Osteocyte (in vitro differentiated cells): Measurements from ENCODE around the gene OR10G2. TPM values are rescaled to one million over a fixed set of nuclear protein-coding genes. Genes with fewer than 3 reads are reported as not detected.
"Not testable (repeated sequence)": the region's sequence is repeated elsewhere in the genome, so short reads cannot be mapped to it uniquely, and the experiment has no call there.

Experiments
- DNase-seq: peaks from one replicate; pipeline ENCODE4 v3.0.0; 2021; ENCODE audit warnings: mixed read lengths; ENCODE audit not compliant: unreplicated experiment; ENCODE audit errors: extremely low spot score
- H3K27ac Mint-ChIP-seq: one replicate; pipeline ENCODE4 v1.8.0; 2021; ENCODE audit warnings: mild to moderate bottlenecking, mixed read lengths; ENCODE audit not compliant: unreplicated experiment
- H3K27me3 Mint-ChIP-seq: one replicate; pipeline ENCODE4 v1.8.0; 2021; ENCODE audit warnings: mixed read lengths; ENCODE audit not compliant: unreplicated experiment
- H3K36me3 Mint-ChIP-seq: one replicate; pipeline ENCODE4 v1.8.0; 2021; ENCODE audit warnings: mixed read lengths; ENCODE audit not compliant: unreplicated experiment
- H3K4me1 Mint-ChIP-seq: one replicate; pipeline ENCODE4 v1.8.0; 2021; ENCODE audit warnings: mixed read lengths; ENCODE audit not compliant: unreplicated experiment
- H3K4me3 Mint-ChIP-seq: one replicate; pipeline ENCODE4 v1.8.0; 2021; ENCODE audit warnings: mild to moderate bottlenecking, moderate library complexity, mixed read lengths; ENCODE audit not compliant: unreplicated experiment
- H3K9me3 Mint-ChIP-seq: one replicate; pipeline ENCODE4 v1.8.0; 2021; ENCODE audit warnings: mixed read lengths; ENCODE audit not compliant: unreplicated experiment
- CTCF ChIP-seq: fragments of 200-600 bp; sonication (generic); IDR thresholded peaks from 2 replicates; pipeline ENCODE4 v1.5.0; 2021; ENCODE audit warnings: antibody characterized with exemption, mild to moderate bottlenecking, moderate library complexity
- total RNA-seq: library from RNA; stranded (reverse); gene quantifications from 2 replicates; pipeline ENCODE4 v1.2.1, GENCODE V29; 2021

Gene OR10G2
- total RNA-seq, 1 donor from 2014 or later: not detected

GRCh38 chr14:21631084-21631483 lies 3.7 kb downstream of the OR10G2 start:
- no peak overlapping the region for H3K4me3 Mint-ChIP-seq
- no peaks in the 10 kb centered on the region for H3K9me3 Mint-ChIP-seq
- no peak for TF ChIP-seq CTCF
- H3K36me3 Mint-ChIP-seq: no peaks in the 10 kb centered on the region
- H3K27ac Mint-ChIP-seq: no peak overlapping the region
- H3K27me3 Mint-ChIP-seq: no peaks in the 10 kb centered on the region
- H3K4me1 Mint-ChIP-seq: no peaks in the 10 kb centered on the region
- DNase-seq: no peak

GRCh38 chr14:21630503-21630902 lies 4.2 kb downstream of the OR10G2 start:
- H3K4me3 Mint-ChIP-seq, H3K9me3 Mint-ChIP-seq, H3K27ac Mint-ChIP-seq, H3K4me1 Mint-ChIP-seq, H3K36me3 Mint-ChIP-seq, DNase-seq, H3K27me3 Mint-ChIP-seq: not testable (repeated sequence)

GRCh38 chr14:21626491-21627230 lies 8.1 kb downstream of the OR10G2 start:
- Mint-ChIP-seq H3K4me1 (no peaks in the 10 kb centered on the region), H3K9me3 (no peaks in the 10 kb centered on the region), H3K4me3 (no peak overlapping the region), H3K36me3 (no peaks in the 10 kb centered on the region), H3K27ac (no peak overlapping the region), H3K27me3 (peaks cover 10% of the 10 kb centered on the region)
- DNase-seq: no peak
- no peak for TF ChIP-seq CTCF

GRCh38 chr14:21617614-21618013 lies 17.1 kb downstream of the OR10G2 start:
- no peak overlapping the region for H3K4me3 Mint-ChIP-seq
- H3K9me3 Mint-ChIP-seq: no peaks in the 10 kb centered on the region
- H3K27me3 Mint-ChIP-seq: peaks cover 12% of the 10 kb centered on the region
- no peak for DNase-seq
- H3K27ac Mint-ChIP-seq: no peak overlapping the region
- no peaks in the 10 kb centered on the region for H3K36me3 Mint-ChIP-seq
- no peak for TF ChIP-seq CTCF
- H3K4me1 Mint-ChIP-seq: no peaks in the 10 kb centered on the region

DNA sequence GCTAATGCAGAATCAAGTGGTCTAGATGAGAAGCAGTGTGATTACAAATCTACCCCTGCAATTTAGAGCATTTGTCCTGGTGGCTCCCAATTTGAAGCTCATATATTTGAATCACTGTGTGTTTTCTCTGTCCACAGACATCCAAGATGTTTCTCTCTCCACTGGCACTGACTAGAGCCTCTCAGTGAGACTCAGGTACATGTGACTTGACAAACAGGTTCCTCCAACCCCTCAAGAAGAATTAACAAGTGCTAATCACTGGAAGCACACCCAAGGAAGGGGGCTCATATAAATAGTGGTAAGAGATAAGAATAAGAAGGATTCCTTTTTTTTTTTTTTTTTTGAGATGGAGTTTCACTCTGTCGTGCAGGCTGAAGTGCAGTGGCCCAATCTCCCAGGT lies 20.5 kb downstream of the OR10G2 start:
- DNase-seq: no peak
- H3K4me3 Mint-ChIP-seq: no peak overlapping the region
- no peaks in the 10 kb centered on the region for H3K4me1 Mint-ChIP-seq
- TF ChIP-seq CTCF: no peak
- no peaks in the 10 kb centered on the region for H3K9me3 Mint-ChIP-seq
- H3K27ac Mint-ChIP-seq: no peak overlapping the region
- peaks cover 17% of the 10 kb centered on the region for H3K27me3 Mint-ChIP-seq
- H3K36me3 Mint-ChIP-seq: no peaks in the 10 kb centered on the region
